ENCODE data around the gene GBA2. TPM values are rescaled to one million over a fixed set of nuclear protein-coding genes. Genes with fewer than 3 reads are reported as not detected.

Gene GBA2
- total RNA-seq, 2 donors from 2014 or later, result 107 to 117 TPM

GRCh38 chr9:35757226-35757891, 8.3 kb upstream of the GBA2 start:
- Mint-ChIP-seq H3K36me3 (ENCODE audit: low read depth) (peaks cover 22% of the 10 kb centered on the region), H3K27ac (peak overlapping the region; percentile 97)
- DNase-seq, result peak; percentile 88

GRCh38 chr9:35756275-35757225, 7.5 kb upstream of the GBA2 start:
- peak overlapping the region; percentile 95 for H3K4me3 Mint-ChIP-seq
- Histone ChIP-seq H3K4me3 (ENCODE audit: low read length) (peak overlapping the region; percentile 85), H3K9ac (ENCODE audit: extremely low read depth, low read length, poor library complexity, severe bottlenecking) (peak overlapping the region; percentile 72), H3K27me3 (ENCODE audit: control insufficient read depth, insufficient read depth, low read length, poor library complexity, severe bottlenecking) (no peaks in the 10 kb centered on the region), H3K27ac (ENCODE audit: low read depth, low read length) (peak overlapping the region; percentile 75), H3K9me3 (ENCODE audit: control insufficient read depth, low read length) (no peaks in the 10 kb centered on the region), H3K36me3 (ENCODE audit: control insufficient read depth, insufficient read depth, low read length) (peaks cover 43% of the 10 kb centered on the region), H3K4me1 (ENCODE audit: control insufficient read depth, insufficient read depth, low read length) (no peaks in the 10 kb centered on the region)
- H3K27ac Mint-ChIP-seq, result peak overlapping the region; percentile 97
- no peaks in the 10 kb centered on the region for H3K27me3 Mint-ChIP-seq (ENCODE audit: insufficient read depth)
- no peaks in the 10 kb centered on the region for H3K9me3 Mint-ChIP-seq
- TF ChIP-seq, protein P1, sequence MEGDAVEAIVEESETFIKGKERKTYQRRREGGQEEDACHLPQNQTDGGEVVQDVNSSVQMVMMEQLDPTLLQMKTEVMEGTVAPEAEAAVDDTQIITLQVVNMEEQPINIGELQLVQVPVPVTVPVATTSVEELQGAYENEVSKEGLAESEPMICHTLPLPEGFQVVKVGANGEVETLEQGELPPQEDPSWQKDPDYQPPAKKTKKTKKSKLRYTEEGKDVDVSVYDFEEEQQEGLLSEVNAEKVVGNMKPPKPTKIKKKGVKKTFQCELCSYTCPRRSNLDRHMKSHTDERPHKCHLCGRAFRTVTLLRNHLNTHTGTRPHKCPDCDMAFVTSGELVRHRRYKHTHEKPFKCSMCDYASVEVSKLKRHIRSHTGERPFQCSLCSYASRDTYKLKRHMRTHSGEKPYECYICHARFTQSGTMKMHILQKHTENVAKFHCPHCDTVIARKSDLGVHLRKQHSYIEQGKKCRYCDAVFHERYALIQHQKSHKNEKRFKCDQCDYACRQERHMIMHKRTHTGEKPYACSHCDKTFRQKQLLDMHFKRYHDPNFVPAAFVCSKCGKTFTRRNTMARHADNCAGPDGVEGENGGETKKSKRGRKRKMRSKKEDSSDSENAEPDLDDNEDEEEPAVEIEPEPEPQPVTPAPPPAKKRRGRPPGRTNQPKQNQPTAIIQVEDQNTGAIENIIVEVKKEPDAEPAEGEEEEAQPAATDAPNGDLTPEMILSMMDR (conservative IDR thresholded peaks at IDR 0.05), result peak; percentile 74
- peaks cover 8% of the 10 kb centered on the region for H3K4me1 Mint-ChIP-seq
- peak; percentile 88 for DNase-seq
- H3K36me3 Mint-ChIP-seq (ENCODE audit: low read depth), result peaks cover 26% of the 10 kb centered on the region
- 19 to 64% methylated on average over 11 to 48 of the region's 48 CpGs for WGBS, 2 experiments (ENCODE audit: insufficient coverage in 1 of 2, insufficient read length in 1 of 2)

More at GRCh38 chr9:35757226-35757891, 8.3 kb upstream of the GBA2 start:
- no peaks in the 10 kb centered on the region for H3K27me3 ChIP-seq (ENCODE audit: control insufficient read depth, insufficient read depth, low read length, poor library complexity, severe bottlenecking)
- H3K4me3 ChIP-seq (ENCODE audit: low read length), result peak overlapping the region; percentile 85
- peak overlapping the region; percentile 75 for H3K27ac ChIP-seq (ENCODE audit: low read depth, low read length)
- H3K4me3 Mint-ChIP-seq, result peak overlapping the region; percentile 95
- H3K4me1 Mint-ChIP-seq, result peaks cover 8% of the 10 kb centered on the region
- 0 to 7% methylated on average over 9 to 20 of the region's 20 CpGs for WGBS, 2 experiments (ENCODE audit: insufficient coverage in 1 of 2, insufficient read length in 1 of 2)
- H3K9ac ChIP-seq (ENCODE audit: extremely low read depth, low read length, poor library complexity, severe bottlenecking), result peak overlapping the region; percentile 72
- no peaks in the 10 kb centered on the region for H3K4me1 ChIP-seq (ENCODE audit: control insufficient read depth, insufficient read depth, low read length)
- no peaks in the 10 kb centered on the region for H3K27me3 Mint-ChIP-seq (ENCODE audit: insufficient read depth)
- H3K9me3 Mint-ChIP-seq, result no peaks in the 10 kb centered on the region
- TF ChIP-seq, protein P1 (conservative IDR thresholded peaks at IDR 0.05), result no peak
- H3K36me3 ChIP-seq (ENCODE audit: control insufficient read depth, insufficient read depth, low read length), result peaks cover 35% of the 10 kb centered on the region
- no peaks in the 10 kb centered on the region for H3K9me3 ChIP-seq (ENCODE audit: control insufficient read depth, low read length)

DNA sequence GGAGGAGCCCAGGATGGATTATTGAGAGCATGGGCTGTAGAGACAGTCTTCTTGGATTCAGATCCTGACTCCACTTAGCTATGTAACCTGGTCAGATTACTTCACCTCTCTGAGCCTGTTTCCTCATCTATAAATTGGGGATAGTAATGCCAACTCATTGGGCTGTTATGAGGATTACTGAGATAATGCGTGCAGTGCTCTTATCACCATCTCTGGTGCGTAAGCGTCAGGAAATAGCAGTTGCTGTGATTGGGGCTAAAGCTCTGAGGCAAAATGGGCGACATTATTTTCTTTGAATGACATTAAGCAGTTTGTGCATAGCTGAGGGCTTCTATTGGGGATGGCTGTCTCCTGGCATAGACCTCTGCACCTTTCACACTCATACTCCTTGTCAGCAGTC, 6.0 kb upstream of the GBA2 start:
- peaks cover 50% of the 10 kb centered on the region for H3K36me3 ChIP-seq (ENCODE audit: control insufficient read depth, insufficient read depth, low read length)

More for the DNA sequence above, 6.0 kb upstream of the GBA2 start:
- H3K27me3 ChIP-seq (ENCODE audit: control insufficient read depth, insufficient read depth, low read length, poor library complexity, severe bottlenecking), result no peaks in the 10 kb centered on the region
- H3K9ac ChIP-seq (ENCODE audit: extremely low read depth, low read length, poor library complexity, severe bottlenecking), result no peak overlapping the region
- TF ChIP-seq, protein P1 (conservative IDR thresholded peaks at IDR 0.05), result no peak
- Mint-ChIP-seq H3K27ac (no peak overlapping the region), H3K27me3 (ENCODE audit: insufficient read depth) (no peaks in the 10 kb centered on the region), H3K4me3 (no peak overlapping the region), H3K9me3 (no peaks in the 10 kb centered on the region), H3K4me1 (peaks cover 8% of the 10 kb centered on the region), H3K36me3 (ENCODE audit: low read depth) (peaks cover 30% of the 10 kb centered on the region)
- no peaks in the 10 kb centered on the region for H3K4me1 ChIP-seq (ENCODE audit: control insufficient read depth, insufficient read depth, low read length)
- no peaks in the 10 kb centered on the region for H3K9me3 ChIP-seq (ENCODE audit: control insufficient read depth, low read length)
- H3K4me3 ChIP-seq (ENCODE audit: low read length), result no peak overlapping the region
- H3K27ac ChIP-seq (ENCODE audit: low read depth, low read length), result no peak overlapping the region
- DNase-seq, result no peak
- 86 to 92% methylated on average over 1 to 4 of the region's 4 CpGs for WGBS, 2 experiments (ENCODE audit: insufficient coverage in 1 of 2, insufficient read length in 1 of 2)
